Globus pallidus (tissue), 1 donor: ENCODE measurements around the gene SH3RF3.

Experiments used
- DNase-seq: peaks from one replicate; pipeline ENCODE4 v3.0.0-alpha.2; 2015; ENCODE audit warnings: low spot score

Gene SH3RF3

GRCh38 chr2:109313343-109313742 lies 184.3 kb downstream of the SH3RF3 start:
- no peak for DNase-seq

GRCh38 chr2:109316091-109316490 lies 187.1 kb downstream of the SH3RF3 start:
- no peak for DNase-seq

GRCh38 chr2:109317471-109318095 lies 188.6 kb downstream of the SH3RF3 start:
- no peak for DNase-seq

- peak; percentile 37 for DNase-seq
These were observed 189.3 kb downstream of the SH3RF3 start for GRCh38 chr2:109318150-109318948.

- DNase-seq: no peak
These were observed 189.9 kb downstream of the SH3RF3 start for GRCh38 chr2:109318949-109319342.

- no peak for DNase-seq
These were observed 191.4 kb downstream of the SH3RF3 start for GRCh38 chr2:109320195-109320922.

GRCh38 chr2:109321570-109321969 lies 192.6 kb downstream of the SH3RF3 start:
- no peak for DNase-seq

GRCh38 chr2:109322111-109322510 lies 193.1 kb downstream of the SH3RF3 start:
- DNase-seq: peak; percentile 35

GRCh38 chr2:109322641-109323040 lies 193.6 kb downstream of the SH3RF3 start:
- DNase-seq: no peak

GRCh38 chr2:109324861-109325260 lies 195.9 kb downstream of the SH3RF3 start:
- DNase-seq: no peak

GRCh38 chr2:109325570-109325969 lies 196.6 kb downstream of the SH3RF3 start:
- DNase-seq: no peak

GRCh38 chr2:109326306-109326705 lies 197.3 kb downstream of the SH3RF3 start:
- no peak for DNase-seq

- DNase-seq: no peak
These were observed 201.1 kb downstream of the SH3RF3 start for GRCh38 chr2:109330056-109330455.

GRCh38 chr2:109331081-109331480 lies 202.1 kb downstream of the SH3RF3 start:
- DNase-seq: no peak

GRCh38 chr2:109331896-109332848 lies 203.2 kb downstream of the SH3RF3 start:
- no peak for DNase-seq

GRCh38 chr2:109332880-109333279 lies 203.9 kb downstream of the SH3RF3 start:
- no peak for DNase-seq

GRCh38 chr2:109333414-109334210 lies 204.6 kb downstream of the SH3RF3 start:
- no peak for DNase-seq

GRCh38 chr2:109335631-109336176 lies 206.7 kb downstream of the SH3RF3 start:
- DNase-seq: no peak

GRCh38 chr2:109336296-109336695 lies 207.3 kb downstream of the SH3RF3 start:
- DNase-seq: no peak

- DNase-seq: no peak
These were observed 208.2 kb downstream of the SH3RF3 start for GRCh38 chr2:109337221-109337620.

- DNase-seq: no peak
These were observed 210.5 kb downstream of the SH3RF3 start for GRCh38 chr2:109339519-109339966.
